Ovary (tissue), 9 donors: ENCODE measurements around the gene C4orf51. TPM values are rescaled to one million over a fixed set of nuclear protein-coding genes. Genes with fewer than 3 reads are reported as not detected.

Experiments
- DNase-seq, 5 donors: peaks; one replicate each; pipeline ENCODE4 v3.0.0-alpha.2; 2019 to 2020
- H3K27ac ChIP-seq, 2 donors: fragments of 200-600 bp; one replicate each; pipeline versions ENCODE4 v1.5.1 to v1.8.0; 2019 to 2022
- H3K27me3 ChIP-seq: fragments of 200-600 bp; one replicate; pipeline ENCODE4 v1.8.0; 2022
- H3K36me3 ChIP-seq: fragments of 200-600 bp; sonication (generic); one replicate; pipeline ENCODE4 v1.5.1; 2019
- H3K4me1 ChIP-seq: one replicate; pipeline ENCODE4 v1.8.1; 2013; ENCODE audit warnings: mild to moderate bottlenecking, moderate library complexity; ENCODE audit not compliant: insufficient read depth
- H3K4me3 ChIP-seq: fragments of 200-600 bp; sonication (generic); one replicate; pipeline ENCODE4 v1.5.1; 2017
- H3K9me3 ChIP-seq, 2 donors: fragments of 200-600 bp in 1 of 2; sonication (generic) in 1 of 2; one replicate each; pipeline versions ENCODE4 v1.5.1 to v1.8.1; 2013 to 2019; ENCODE audit warnings: mild to moderate bottlenecking in 1 of 2, moderate library complexity in 1 of 2
- CTCF ChIP-seq, 3 donors: fragments of 450-650 bp in 2 of 3; fragments of 200-600 bp in 1 of 3; IDR thresholded peaks; one replicate each; pipeline versions ENCODE4 v1.5.1 to v1.8.0; 2016 to 2022; ENCODE audit warnings: antibody characterized with exemption in 3 of 3, mild to moderate bottlenecking in 1 of 3
- EP300 ChIP-seq: sonication (generic); formaldehyde crosslinking; IDR thresholded peaks from one replicate; pipeline ENCODE4 v1.6.1; 2017; ENCODE audit warnings: antibody characterized with exemption
- POLR2A ChIP-seq: fragments of 450-650 bp; IDR thresholded peaks from one replicate; pipeline ENCODE4 v1.6.1; 2017; ENCODE audit warnings: antibody characterized with exemption, mild to moderate bottlenecking, moderate library complexity
- WGBS, 3 donors: extraction: QIAGEN DNeasy Blood & Tissue Kit in 1 of 3; methylation state at CpG; one replicate each; pipeline versions ENCODE4 v1.1.5 to v1.1.7; 2013 to 2017; 5-methylcytosine and 5-hydroxymethylcytosine counted together
- intact Hi-C, 4 donors: fragments of 100-400 bp; cut with DNase I; formaldehyde crosslinking; loops; one replicate each; pipeline versions ENCODE4 v1.11.0 to v1.15.1; 2022 to 2023
- polyA plus RNA-seq, 2 donors: library from polyadenylated mRNA; stranded (reverse); fragments of 200-250 nt in 1 of 2; fragments of 350-450 nt in 1 of 2; fragmentation: Illumina TruSeq in 1 of 2; extraction: RNeasy Lipid Tissue Mini Kit (QIAGEN cat#74804) in 1 of 2; gene quantifications; one replicate each; pipeline ENCODE4 v1.2.3, GENCODE V29; 2013 to 2014
- total RNA-seq, 7 donors: library from RNA; depleted of rRNA in 2 of 7; stranded (reverse); fragments of >200 nt in 2 of 7; fragmentation: NEBNext Ultra II Directional in 3 of 7; extraction: Animal tissue kit (Norgen Biotek cat#: 25700) in 3 of 7; gene quantifications; one replicate each; pipeline versions ENCODE4 v1.1.0 to v1.2.4, GENCODE V29; 2016 to 2023
- donor health status: DM: no; HTN: no; CAD: no; lungs with moderate emphysema.
- donor health status: DM: no; HTN: no; CAD: no.
- donor health status: Bipolar disorder and iron deficiency.
- donor health status: DM: yes; HTN: yes; CAD: no.
- donor health status: DM: no; HTN: no; CAD: no.
- donor health status: DM: yes; HTN: yes; CAD: no.

C4orf51 gene
- total and polyA plus RNA-seq, 9 donors: not detected

GRCh38 chr4:145775406-145775805 is 95.5 kb downstream of the C4orf51 start:
- Histone ChIP-seq H3K27me3 (no peaks in the 10 kb centered on the region), H3K36me3 (no peaks in the 10 kb centered on the region), H3K4me1 (no peaks in the 10 kb centered on the region), H3K9me3 (no peaks in the 10 kb centered on the region), H3K4me3 (no peak overlapping the region), H3K27ac (no peak overlapping the region)
- no peak for DNase-seq
- no peak for TF ChIP-seq EP300
- no peak for TF ChIP-seq CTCF (IDR thresholded peaks at IDR 0.05)
- no peak for TF ChIP-seq POLR2A
- intact Hi-C loops: no loop called here
- WGBS, 3 donors: 97 to 98% (median 98%) methylated on average over 3 of the region's 3 CpGs

GRCh38 chr4:145776208-145776607 is 96.3 kb downstream of the C4orf51 start:
- no peak for TF ChIP-seq POLR2A
- no peak for TF ChIP-seq CTCF (IDR thresholded peaks at IDR 0.05)
- TF ChIP-seq EP300: no peak
- WGBS, 3 donors: 89 to 92% (median 91%) methylated on average over 4 of the region's 4 CpGs
- no peak overlapping the region for H3K4me3 ChIP-seq
- H3K9me3 ChIP-seq: no peaks in the 10 kb centered on the region
- DNase-seq: no peak
- H3K4me1 ChIP-seq: no peaks in the 10 kb centered on the region
- intact Hi-C loops: no loop called here
- H3K36me3 ChIP-seq: no peaks in the 10 kb centered on the region
- H3K27ac ChIP-seq: no peak overlapping the region
- H3K27me3 ChIP-seq: no peaks in the 10 kb centered on the region

DNA sequence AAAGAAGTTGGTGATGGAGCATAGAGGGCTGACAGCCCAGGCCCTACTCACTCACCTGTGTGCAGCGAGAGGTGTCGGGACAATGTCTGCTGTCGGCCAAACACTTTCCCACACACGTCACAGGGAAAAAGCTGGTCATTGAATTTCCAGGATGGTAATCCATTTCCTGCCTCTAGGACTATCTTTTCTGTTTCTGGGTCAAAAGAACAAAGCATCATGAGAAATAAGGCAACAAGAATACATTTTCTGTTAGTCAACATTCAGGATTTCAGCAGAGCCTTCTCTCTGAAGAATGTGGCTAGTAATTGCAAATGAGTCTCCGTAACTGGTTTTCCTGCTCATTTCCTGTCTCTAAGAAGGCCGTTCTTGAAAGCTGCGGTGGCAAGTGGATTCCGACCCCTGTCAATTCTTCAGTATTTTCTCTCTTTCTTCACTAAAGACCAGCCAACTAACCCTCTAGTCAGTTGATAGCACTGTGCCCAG is 99.4 kb downstream of the C4orf51 start:
- Histone ChIP-seq H3K36me3 (no peaks in the 10 kb centered on the region), H3K27me3 (no peaks in the 10 kb centered on the region), H3K4me1 (no peaks in the 10 kb centered on the region), H3K4me3 (no peak overlapping the region), H3K9me3 (no peaks in the 10 kb centered on the region), H3K27ac (no peak overlapping the region)
- intact Hi-C loops: no loop called here
- no peak for DNase-seq
- WGBS, 3 donors: 93 to 97% (median 94%) methylated on average over 8 of the region's 8 CpGs
- TF ChIP-seq EP300 (no peak), CTCF (IDR thresholded peaks at IDR 0.05) (no peak), POLR2A (no peak)

DNA sequence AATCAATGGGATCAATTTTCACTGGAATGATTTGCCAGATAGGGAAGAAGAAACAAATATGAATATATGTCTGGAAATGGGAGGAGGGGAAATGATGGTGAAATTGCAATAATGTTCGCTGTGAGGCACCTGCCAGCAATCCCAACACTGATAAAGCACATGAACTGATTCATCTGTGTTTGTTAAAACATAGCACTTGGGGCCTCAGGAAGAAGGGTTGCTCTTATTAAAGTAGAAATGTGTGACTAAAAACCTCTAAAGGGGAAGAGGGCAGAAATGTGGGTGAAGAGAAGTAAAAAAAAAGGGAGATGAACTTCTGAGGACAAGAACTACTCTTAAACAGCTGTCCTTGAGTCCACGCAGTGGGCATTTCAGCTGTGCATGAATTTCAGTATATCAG is 101.4 kb downstream of the C4orf51 start:
- 70 to 80% (median 76%) methylated on average over 2 of the region's 2 CpGs for WGBS, 3 donors
- Histone ChIP-seq H3K36me3 (no peaks in the 10 kb centered on the region), H3K4me3 (no peak overlapping the region), H3K27me3 (no peaks in the 10 kb centered on the region), H3K27ac (no peak overlapping the region), H3K9me3 (no peaks in the 10 kb centered on the region), H3K4me1 (no peaks in the 10 kb centered on the region)
- intact Hi-C loops: no loop called here
- no peak for DNase-seq
- TF ChIP-seq EP300 (no peak), POLR2A (no peak), CTCF (IDR thresholded peaks at IDR 0.05) (no peak)

Other genes starting within 250 kb of the C4orf51 start
- 10 to 100 TPM; 13.6 to 39.5 (median 19.8) TPM for gene SMAD1, start 198.3 kb upstream of the C4orf51 start, total RNA-seq
- gene SMAD1, start 198.3 kb upstream of the C4orf51 start, polyA plus RNA-seq: 10 to 100 TPM; 14.2 to 27.0 TPM
- 1 to 10 TPM; 2.1 to 8.6 (median 6.2) TPM for gene MMAA, start 60.8 kb upstream of the C4orf51 start, total RNA-seq
- gene MMAA, start 60.8 kb upstream of the C4orf51 start, polyA plus RNA-seq: 1 to 10 TPM; 2.4 to 8.9 TPM